ENCODE measurements around the gene APCS.

Gene APCS

GRCh38 chr1:159600894-159601293, 13.3 kb downstream of the APCS start:
- TF ChIP-seq SP7 (tag by site-specific recombination; IDR thresholded peaks at IDR 0.05) (no peak), ZNF521 (tag by site-specific recombination; IDR thresholded peaks at IDR 0.05) (no peak), ZNF530 (tag by site-specific recombination; IDR thresholded peaks at IDR 0.05; ENCODE audit: low read depth) (no peak), ZNF280D (tag by site-specific recombination; IDR thresholded peaks at IDR 0.05) (no peak), ZNF404 (tag by site-specific recombination; IDR thresholded peaks at IDR 0.05) (no peak), ZFP3 (tag by site-specific recombination; IDR thresholded peaks at IDR 0.05; ENCODE audit: low read depth) (no peak), ZNF785 (tag by site-specific recombination; IDR thresholded peaks at IDR 0.05) (no peak), ZNF473 (tag by site-specific recombination; IDR thresholded peaks at IDR 0.05) (no peak), ZNF16 (tag by site-specific recombination; IDR thresholded peaks at IDR 0.05; ENCODE audit: low read depth) (no peak), ZNF157 (tag by site-specific recombination; IDR thresholded peaks at IDR 0.05) (no peak), REST (tag by site-specific recombination; IDR thresholded peaks at IDR 0.05) (no peak), ZNF555 (tag by site-specific recombination; conservative IDR thresholded peaks at IDR 0.05) (no peak), EGR2 (tag by site-specific recombination; IDR thresholded peaks at IDR 0.05; ENCODE audit: low read depth) (no peak)
- no peaks in the 10 kb centered on the region for H3K9me3 ChIP-seq (ENCODE audit: control insufficient read depth, insufficient read depth, low read depth, low read length)
- CTCF ChIA-PET, result no interaction called here
- H3K4me1 ChIP-seq (ENCODE audit: control insufficient read depth, insufficient read depth, low read length), result no peaks in the 10 kb centered on the region
- no peak overlapping the region for H3K27ac ChIP-seq (ENCODE audit: extremely low read depth, low read depth, low read length)
- no peaks in the 10 kb centered on the region for H3K36me3 ChIP-seq (ENCODE audit: control insufficient read depth in 2 of 2, insufficient read depth in 1 of 2, low read length in 2 of 2)
- no peak overlapping the region for H3K4me3 ChIP-seq (ENCODE audit: low read depth, low read length)
- POLR2A ChIA-PET, result no interaction called here

GRCh38 chr1:159602501-159602999, 14.9 kb downstream of the APCS start:
- TF ChIP-seq HOXA7 (CRISPR knock-in tag; IDR thresholded peaks at IDR 0.05; ENCODE audit: borderline replicate concordance) (no peak), ZNF624 (tag by site-specific recombination; IDR thresholded peaks at IDR 0.05) (no peak), SETDB1 (IDR thresholded peaks at IDR 0.05; ENCODE audit: insufficient read length, low read length) (no peak), ZNF114 (tag by site-specific recombination; IDR thresholded peaks at IDR 0.05) (no peak), ZNF549 (tag by site-specific recombination; IDR thresholded peaks at IDR 0.05) (no peak), KLF8 (tag by site-specific recombination; IDR thresholded peaks at IDR 0.05) (no peak), ZNF146 (tag by site-specific recombination; IDR thresholded peaks at IDR 0.05) (no peak), ZBTB1 (tag by site-specific recombination; IDR thresholded peaks at IDR 0.05) (no peak)
- no peak overlapping the region for H3K27ac ChIP-seq (ENCODE audit: extremely low read depth, low read depth, low read length)
- no peaks in the 10 kb centered on the region for H3K9me3 ChIP-seq (ENCODE audit: control insufficient read depth, insufficient read depth, low read depth, low read length)
- CTCF ChIA-PET, result no interaction called here
- no peaks in the 10 kb centered on the region for H3K4me1 ChIP-seq (ENCODE audit: control insufficient read depth, insufficient read depth, low read length)
- H3K36me3 ChIP-seq (ENCODE audit: control insufficient read depth in 2 of 2, insufficient read depth in 1 of 2, low read length in 2 of 2), result no peaks in the 10 kb centered on the region
- H3K4me3 ChIP-seq (ENCODE audit: low read depth, low read length), result no peak overlapping the region
- POLR2A ChIA-PET, result no interaction called here

All from HEK293 (cell line).